GM20000 (cell line): ENCODE results near the gene ARRDC1.

ENCODE experiments used
- DNase-seq: peaks from one replicate; pipeline ENCODE4 v3.0.0; 2012; ENCODE audit warnings: low spot score
- TF ChIP-seq, protein P1 (sequence below): IDR thresholded peaks from 2 replicates; pipeline ENCODE4 v1.5.1; 2012; ENCODE audit warnings: mild to moderate bottlenecking, control low read depth; ENCODE audit errors: extremely low read depth, missing control alignments

ARRDC1 gene

DNA sequence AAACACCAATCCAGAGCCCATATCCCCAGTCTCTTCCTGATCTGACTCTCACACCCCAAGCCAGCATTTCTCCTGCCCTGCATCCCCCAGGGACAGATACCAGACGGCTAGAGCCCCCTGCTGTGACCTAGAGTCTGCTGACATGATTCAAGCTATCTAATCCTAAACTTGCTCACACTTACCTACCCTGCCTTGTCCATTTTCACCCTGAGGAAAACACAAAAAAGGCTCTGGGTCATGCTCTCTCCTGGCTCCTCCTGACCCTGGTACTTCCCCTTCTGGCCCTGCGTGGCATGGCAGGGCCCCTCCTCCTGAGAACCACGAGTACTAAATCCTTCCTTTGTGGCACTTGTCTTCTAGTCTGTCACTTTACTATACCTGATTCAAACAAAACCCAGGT, 2.8 kb upstream of the ARRDC1 start:
- TF ChIP-seq, protein P1, sequence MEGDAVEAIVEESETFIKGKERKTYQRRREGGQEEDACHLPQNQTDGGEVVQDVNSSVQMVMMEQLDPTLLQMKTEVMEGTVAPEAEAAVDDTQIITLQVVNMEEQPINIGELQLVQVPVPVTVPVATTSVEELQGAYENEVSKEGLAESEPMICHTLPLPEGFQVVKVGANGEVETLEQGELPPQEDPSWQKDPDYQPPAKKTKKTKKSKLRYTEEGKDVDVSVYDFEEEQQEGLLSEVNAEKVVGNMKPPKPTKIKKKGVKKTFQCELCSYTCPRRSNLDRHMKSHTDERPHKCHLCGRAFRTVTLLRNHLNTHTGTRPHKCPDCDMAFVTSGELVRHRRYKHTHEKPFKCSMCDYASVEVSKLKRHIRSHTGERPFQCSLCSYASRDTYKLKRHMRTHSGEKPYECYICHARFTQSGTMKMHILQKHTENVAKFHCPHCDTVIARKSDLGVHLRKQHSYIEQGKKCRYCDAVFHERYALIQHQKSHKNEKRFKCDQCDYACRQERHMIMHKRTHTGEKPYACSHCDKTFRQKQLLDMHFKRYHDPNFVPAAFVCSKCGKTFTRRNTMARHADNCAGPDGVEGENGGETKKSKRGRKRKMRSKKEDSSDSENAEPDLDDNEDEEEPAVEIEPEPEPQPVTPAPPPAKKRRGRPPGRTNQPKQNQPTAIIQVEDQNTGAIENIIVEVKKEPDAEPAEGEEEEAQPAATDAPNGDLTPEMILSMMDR, result no peak
- DNase-seq, result no peak

DNA sequence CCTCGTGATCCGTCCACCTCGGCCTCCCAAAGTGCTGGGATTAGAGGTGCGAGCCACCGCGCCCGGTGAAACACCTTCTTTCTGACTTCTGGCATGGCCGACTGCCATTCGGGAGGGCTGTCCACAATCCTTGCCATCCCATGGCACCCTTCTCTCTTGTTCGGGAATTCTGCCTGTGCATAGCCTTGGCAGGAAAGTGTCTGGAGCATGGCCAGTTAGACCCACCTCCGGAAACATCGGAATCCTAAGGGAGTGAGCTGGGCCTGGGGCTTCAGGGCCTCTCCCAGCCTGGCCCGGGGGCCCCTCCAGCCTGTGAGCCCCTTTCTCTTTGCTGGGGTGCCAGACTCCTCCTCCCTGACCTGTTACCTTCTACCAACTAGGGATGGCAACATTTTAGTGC, 1.6 kb upstream of the ARRDC1 start:
- TF ChIP-seq, protein P1, result no peak
- no peak for DNase-seq

DNA sequence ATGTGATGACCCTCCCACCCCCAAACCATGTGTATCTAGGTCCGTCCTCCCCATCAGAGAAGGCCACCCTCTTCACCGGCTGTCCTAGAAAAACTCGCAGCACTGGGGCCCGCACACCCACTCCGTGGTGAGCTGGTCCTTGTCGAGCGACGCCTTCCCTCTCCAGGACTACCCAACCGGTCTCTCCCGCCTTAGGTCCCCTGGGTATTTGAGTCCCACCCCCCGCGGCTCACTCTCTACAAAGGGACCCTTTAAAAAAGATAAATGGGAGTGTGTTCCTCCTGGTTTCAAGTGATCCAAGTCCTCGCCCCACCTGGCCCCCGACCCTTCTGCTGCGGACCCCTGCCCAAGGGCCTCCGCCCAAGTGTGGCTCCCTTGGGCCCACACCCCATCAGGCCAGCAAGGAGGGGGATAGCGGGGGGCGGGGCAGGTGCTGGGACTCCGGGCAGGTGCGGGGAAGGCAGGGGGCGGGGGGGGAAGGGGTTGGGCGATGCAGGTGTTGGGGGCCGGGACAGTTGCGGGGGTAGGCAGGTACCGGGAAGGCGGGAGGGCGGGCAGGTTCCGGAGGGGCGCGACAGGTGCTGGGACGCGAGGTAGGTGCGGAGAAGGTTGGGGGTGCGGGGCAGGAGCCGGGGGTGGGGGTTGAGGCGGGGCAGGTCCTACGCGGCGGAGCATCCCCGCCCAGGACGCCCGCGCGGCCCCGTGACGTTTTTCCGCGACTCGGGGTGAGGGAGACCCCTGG, 970 bp upstream of the ARRDC1 start:
- DNase-seq, result no peak
- TF ChIP-seq, protein P1, result no peak

DNA sequence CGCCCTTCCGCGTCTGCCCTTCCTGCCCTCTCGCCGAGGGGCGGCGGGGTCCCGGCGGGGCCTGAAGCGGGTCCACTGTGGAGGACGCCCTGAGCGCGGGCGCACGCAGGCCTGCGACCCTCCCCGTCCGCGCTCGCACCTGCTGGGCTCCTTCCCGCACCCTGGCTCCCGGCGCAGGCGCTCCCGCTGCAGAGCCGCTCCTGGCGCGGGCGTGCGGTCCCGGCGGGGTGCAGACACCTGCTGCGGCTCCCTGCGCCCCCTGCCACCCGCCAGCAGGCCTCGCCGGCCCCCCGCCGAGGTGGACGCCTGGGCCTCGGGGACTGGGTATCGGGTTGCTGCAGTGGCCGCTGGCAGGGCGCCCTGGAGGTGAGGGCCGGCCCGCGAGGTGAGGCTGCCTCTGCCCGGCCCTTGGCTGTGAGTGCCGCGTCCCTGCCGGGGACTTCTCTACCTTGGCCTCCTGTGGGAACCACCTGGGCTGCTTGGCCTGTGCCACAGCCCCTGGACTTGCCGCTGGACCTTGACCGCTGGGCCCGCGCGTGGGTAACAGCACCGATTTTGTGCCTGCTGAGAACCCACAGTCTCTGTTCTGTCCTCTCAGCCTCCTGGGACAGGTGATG, 627 bp downstream of the ARRDC1 start:
- DNase-seq, result no peak

DNA sequence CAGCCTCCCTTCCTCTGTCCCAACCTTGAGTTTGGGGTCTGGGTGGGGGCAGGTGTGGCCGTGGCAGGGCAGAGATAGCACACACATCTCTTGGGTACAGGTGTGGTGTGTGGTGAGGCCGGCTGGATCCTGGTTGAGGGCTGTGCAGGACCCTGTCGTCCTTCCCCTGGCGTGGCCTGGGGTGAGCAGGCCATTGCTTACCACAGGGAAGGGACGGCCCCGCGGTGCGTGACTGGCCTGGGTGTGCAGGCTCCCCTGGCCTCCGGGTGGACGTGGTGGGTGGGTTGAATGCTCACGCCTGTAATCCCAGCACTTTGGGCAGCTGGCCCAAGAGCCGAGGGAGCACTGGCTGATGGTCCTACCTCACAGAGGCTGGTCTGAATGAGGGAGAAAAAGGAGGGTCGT, 1.2 kb downstream of the ARRDC1 start:
- TF ChIP-seq, protein P1, result no peak
- no peak for DNase-seq

More for the DNA sequence above, 627 bp downstream of the ARRDC1 start:
- TF ChIP-seq, protein P1, result no peak

DNA sequence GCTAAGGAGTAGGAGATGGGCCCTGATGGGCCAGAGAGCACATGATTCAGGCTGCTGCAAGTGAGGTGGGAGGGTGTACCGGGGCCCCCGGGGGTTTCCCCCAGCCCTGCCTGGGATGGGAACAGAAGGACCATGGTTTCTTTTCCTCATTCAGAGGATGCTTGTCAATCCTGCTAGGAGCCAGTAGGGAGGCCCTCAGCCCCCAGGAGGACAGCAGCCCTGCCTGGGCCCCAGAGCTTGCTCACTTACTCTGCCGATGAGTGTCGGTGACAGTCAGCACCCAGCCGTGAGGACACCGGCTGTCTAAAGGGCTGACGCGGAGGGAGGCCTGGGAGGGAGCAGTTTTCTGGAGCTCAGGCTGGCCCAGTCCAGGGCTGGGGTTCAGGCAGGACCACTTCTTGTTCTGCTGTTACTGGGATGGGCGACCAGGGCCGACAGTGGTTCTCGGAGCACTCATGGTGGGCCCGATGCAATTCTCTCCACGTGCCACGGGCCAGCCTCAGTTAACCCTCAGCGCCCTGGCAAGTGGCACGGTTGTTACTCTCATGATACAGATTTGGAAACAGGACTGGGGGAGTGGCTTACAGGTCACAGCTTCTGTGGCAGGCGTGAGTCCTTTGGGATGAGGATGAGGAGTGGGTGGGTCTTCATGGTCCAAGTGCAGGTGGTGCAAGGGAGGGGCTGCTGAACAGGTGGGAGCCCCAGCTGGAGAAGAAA, 1.8 kb downstream of the ARRDC1 start:
- DNase-seq, result no peak
- TF ChIP-seq, protein P1, result no peak

DNA sequence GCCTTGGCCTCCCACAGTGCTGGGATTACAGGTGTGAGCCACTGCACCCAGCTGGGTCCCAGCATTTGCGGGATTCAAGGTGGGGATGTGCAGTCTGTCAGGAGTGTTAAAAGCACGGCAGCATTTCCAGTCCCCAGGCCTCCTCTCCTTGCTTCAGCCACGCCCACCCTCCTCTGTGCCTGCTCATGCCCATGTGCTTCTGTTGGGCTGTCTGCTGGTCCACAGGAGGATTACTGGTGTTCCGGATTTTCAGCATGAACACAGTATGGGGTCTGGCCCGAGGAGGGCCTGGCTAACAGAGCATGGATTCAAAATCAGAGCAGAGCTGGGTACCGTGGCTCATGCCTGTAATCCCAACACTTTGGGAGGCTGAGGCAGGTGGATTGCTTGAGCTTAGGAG, 5.5 kb downstream of the ARRDC1 start:
- no peak for DNase-seq
- TF ChIP-seq, protein P1, result no peak
